Prostate gland (tissue), 2 donors: ENCODE data around the gene FMN2.

Source experiments
- POLR2AphosphoS5 ChIP-seq: sonication (generic); formaldehyde crosslinking; IDR thresholded peaks from one replicate; pipeline ENCODE4 v1.6.1; 2017; ENCODE audit warnings: antibody characterized with exemption
- TF ChIP-seq, protein P1 (sequence below), 4 experiments: fragments of 200-600 bp in 2 of 4; fragments of 450-650 bp in 2 of 4; sonication (generic) in 2 of 4; IDR thresholded peaks; 1 replicate in 3 of 4; 2 replicates in 1 of 4; pipeline ENCODE4 v1.5.1; 2016 to 2019; ENCODE audit warnings: antibody characterized with exemption in 4 of 4, mild to moderate bottlenecking in 2 of 4, moderate library complexity in 2 of 4

DNA sequence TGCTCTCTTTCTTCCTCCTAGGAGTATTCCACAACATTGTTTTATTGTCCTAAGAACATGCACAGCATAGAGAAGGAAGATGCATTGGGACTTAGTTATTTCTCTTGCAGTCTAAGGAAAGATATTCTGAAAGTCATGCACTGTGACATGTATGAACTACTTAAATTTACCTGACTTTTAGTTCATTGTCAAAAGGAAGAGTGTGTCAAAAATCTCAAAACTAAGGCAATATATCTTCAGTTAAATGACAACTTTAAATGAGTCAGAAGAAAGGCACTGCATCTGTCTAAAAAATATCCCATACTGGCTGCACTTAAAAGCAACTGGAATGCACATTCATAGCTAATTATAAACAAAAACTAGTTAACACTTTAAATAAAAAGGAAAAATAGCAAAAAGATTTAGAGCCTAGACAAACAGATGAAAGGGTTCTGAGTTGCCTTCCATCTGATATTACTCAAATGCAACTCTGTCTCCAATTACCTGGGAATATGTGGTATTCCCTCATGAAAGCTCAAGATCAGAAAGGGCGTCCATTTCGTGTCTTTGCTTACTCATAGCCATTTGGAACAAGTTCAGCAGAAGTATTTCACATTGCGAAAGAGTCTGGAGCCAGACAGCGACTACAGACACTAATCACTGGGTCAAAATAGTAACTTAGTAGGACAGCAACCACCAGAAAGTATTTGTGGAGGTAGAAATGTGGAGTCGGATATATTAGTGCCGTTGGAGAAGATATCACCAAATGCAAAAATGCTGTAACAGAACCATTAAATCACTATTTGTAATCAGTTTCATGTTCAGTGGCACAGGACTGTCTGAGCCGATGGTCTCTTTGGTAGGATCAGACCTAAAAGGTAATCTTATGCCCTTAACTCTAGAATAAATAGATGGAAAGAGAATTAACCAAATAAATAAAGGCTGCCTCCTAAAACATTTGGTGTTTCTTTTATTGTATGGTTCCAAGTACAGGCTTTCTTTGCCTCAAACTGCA lies 294.6 kb downstream of the FMN2 start:
- TF ChIP-seq, protein P1, sequence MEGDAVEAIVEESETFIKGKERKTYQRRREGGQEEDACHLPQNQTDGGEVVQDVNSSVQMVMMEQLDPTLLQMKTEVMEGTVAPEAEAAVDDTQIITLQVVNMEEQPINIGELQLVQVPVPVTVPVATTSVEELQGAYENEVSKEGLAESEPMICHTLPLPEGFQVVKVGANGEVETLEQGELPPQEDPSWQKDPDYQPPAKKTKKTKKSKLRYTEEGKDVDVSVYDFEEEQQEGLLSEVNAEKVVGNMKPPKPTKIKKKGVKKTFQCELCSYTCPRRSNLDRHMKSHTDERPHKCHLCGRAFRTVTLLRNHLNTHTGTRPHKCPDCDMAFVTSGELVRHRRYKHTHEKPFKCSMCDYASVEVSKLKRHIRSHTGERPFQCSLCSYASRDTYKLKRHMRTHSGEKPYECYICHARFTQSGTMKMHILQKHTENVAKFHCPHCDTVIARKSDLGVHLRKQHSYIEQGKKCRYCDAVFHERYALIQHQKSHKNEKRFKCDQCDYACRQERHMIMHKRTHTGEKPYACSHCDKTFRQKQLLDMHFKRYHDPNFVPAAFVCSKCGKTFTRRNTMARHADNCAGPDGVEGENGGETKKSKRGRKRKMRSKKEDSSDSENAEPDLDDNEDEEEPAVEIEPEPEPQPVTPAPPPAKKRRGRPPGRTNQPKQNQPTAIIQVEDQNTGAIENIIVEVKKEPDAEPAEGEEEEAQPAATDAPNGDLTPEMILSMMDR (IDR thresholded peaks at IDR 0.05): no peak
- TF ChIP-seq POLR2AphosphoS5: no peak
